Measurements from ENCODE around the gene TMEM179.

TMEM179 gene

DNA sequence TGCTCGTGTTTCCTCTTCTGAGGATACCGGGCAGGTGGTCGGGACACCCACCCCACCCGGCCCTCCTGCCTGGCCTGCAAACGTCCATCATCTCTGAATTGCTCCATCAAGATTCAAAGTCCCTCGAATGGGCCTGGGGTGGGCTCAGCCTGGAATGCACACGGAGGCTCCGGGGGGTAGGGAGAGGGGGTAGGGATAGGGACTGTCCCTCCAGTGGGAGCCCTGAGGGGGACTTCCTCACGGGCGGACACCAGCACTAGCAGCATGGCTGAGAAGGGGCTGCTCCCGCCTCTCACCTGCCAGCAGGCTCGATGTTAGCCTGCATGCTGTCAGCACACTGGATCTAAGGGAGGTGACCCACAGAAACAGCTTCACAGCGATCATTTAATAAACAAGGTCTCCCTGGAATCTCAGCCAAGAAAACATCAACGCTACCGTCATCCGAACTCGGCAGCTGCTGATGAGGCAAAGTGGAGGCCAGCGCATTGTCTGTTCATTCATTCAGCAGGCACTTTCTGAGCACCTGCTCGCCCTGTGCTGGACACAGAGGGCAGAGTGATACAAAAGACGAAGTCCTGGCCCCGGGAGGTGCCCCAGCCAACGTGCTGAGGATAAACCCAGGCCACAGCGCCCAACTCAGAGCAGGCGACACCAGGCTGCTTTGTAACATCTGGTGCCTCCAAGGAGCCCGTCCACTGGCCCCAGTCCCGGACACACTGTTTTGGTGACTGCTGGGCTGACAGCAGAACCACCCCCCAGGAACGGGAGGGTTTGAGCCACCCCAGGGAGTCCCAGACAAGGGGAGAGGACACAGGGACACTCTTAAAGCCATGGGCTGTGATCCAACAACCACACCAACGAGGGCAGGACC, 6.3 kb downstream of the TMEM179 start:
- DNase-seq: no peak

DNA sequence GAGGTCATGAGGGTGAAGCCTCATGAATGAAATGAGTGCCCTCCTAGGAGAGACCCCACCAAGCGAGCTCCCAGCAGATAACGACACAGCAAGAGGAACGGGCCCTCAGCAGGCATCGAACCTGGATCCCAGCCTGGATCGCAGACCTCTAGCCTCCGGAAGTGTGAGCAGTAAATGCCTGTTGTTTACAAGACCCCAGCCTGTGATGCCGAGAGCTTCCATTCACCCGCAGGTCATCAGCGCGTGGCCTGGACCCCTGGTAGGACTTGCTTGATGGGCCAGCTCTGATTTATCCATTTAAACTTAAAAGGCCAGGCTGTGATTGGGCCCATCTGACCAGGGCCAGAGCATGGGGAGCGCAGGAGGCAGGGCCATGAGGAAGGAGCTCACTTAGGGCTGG, 7.0 kb downstream of the TMEM179 start:
- no peak for DNase-seq

DNA sequence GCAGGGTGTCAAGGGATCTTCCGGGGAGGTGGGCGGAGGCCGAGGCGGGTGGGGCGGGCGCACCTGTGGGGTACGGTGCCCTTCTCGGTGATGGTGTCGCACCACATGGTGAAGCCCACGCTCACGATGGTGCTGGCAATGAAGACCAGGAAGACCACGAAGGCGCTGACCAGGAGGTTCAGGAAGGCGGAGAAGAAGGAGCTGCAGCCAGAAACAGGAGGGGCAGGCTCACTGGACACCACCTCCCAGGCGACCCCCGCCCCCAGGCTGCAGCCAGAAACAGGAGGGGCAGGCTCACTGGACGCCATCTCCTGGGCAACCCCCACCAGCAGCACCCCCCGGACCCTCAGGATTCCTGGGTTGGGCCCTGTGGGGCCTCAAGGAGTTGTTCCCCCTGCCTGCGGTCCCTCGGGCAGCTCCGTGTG, 7.6 kb downstream of the TMEM179 start:
- no peak for DNase-seq

DNA sequence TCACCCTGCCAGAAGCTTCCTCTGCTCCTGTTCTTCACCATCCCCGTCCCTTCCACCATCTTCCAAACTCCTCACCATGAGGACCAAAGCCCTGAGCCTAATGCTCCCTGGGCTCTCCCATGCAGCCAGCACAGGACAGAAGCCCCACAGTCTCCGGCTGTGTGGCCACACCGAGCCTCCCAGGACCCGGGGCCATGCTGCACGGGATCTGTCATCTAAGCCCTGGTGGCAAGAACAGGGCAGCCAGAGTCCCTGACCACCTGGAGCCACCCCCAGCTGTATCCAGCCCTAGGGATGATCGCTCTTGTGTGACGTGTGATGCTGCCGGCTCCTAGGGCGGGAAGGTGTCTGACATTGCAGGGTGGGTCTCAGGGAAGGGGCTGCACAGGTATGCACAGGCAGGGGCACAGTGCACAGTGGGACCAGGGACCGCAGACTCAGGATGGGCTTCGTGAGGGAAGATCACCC, 8.1 kb downstream of the TMEM179 start:
- no peak for DNase-seq

DNA sequence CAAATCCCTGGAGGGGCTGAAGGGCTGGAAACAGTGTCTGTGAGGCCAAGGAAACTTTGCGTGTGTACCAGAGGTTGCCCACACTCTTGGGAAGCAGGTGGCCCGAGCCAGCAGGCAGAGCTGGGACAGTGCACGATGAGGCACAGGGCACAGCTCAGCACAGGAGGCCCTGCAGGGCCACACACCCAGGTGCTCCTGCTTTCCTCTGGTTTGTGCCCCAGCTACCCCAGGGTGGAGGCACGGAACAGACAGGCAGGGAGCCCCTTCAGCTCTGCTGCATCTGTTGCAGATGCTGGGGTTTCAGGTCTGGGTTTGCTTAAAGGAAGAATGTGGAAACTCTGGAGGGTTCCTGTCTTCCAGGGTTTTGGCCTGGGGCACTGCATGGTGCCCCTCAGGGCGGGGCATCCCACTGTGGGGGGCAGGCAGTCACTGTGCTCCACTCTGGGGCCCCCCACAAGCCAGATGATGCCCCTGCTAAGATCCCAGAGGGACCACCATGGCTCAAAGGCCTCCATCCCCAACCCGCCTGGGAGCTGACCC, 8.6 kb downstream of the TMEM179 start:
- no peak for DNase-seq

DNA sequence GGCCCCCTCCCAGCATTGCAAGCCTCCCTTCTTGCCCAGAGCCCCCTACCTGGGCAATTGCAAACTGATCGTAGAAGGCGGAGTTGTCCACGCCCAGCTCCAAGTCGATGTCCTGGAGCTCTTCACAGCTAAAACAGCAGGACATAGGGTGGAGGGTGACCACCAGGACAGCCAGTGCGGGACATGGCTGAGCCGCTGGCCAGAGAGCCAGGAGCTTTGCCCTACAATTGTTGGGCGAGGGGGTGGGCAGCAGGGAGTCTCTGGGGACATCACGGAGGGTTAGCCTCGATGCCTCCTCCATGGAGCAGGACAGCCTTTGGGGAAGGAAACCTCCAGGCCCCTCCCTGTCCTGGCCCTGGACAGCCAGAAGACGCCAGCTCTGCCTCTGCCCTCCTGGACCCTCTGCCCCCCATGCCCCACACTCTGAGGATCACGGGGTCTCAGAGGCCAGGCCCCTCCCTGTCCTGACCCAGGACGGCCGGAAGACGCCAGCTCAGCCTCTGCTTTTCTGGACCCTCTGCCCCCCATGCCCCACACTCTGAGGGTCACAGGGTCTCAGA, 9.4 kb downstream of the TMEM179 start:
- no peak for DNase-seq

DNA sequence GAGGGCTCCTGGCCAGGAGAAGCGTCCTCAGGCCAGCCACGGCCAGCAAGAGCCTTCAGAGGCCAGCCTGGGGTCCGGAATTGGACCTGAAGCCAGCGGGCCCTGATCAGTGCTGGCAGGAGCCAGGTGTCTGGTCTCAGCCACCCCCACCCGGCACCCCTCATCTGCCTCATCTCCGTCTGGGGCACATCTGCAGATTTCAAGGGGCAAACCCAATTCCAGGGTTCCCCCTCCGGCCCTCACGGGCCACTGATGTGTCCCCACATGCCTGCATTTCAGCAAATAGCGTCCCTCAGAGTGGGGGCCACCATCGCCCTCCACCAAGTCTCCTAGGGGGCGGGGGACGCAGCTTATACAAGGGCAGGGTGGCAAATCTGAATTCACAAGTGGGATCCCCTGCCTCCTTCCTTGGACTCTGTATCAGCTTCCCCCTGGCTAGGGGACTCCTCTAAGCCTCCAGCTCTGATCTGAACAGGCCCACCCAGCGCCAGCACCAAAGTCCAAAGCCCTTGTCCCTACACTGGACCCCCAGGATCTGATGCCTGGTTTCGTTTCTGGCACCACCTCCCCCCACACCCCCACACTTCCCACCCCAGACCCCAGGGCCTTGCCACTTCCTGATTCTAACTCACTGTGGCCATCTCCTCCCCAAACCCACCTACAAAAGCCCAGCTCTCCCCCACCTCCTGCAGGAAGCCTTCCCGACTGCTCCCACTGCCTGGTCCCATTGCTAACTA, 10.1 kb downstream of the TMEM179 start:
- DNase-seq: no peak

DNA sequence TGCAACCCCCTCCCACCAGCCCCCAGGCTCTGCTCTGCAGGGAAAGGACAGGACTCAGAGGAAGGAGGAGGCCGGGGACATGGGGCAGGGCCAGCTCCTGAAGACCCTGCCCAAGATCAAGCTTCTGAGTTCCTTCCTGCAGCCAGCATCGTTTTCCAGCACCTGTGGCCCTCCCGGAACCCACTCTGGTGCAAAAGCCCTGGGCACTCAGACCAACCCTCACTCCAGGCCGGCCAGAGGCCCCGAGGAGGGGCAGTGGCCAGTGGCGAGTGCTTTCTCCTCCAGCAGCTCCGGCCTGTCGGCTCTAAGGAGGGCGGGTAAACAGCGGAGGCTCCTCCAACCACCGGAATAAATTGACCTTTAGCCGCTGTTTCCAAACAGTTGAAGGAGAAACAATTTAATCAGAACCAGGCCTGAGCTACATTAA, 10.8 kb downstream of the TMEM179 start:
- DNase-seq: no peak

DNA sequence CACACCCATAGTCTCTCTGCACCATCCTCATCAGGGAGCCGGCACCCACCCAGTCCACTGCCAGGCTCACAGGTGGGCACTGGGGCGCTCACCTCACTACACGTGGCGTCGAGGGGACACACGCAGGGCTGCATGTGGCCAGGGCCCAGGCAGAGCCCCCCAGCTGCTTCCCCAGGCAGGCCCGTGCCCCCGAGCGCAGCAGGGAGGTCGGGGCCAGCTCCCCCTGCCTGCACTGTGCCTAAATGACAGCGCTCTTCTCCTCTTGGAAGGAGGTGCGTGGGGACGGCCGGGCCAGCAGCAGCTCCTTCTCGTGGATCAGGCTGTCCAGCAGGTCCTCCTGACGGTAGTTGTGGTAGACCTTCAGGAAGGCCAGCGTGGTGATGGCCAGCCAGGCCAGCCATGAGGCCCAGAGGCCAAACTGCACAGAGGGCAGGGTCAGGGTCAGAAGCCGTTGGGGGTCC, 11.3 kb downstream of the TMEM179 start:
- DNase-seq: no peak

DNA sequence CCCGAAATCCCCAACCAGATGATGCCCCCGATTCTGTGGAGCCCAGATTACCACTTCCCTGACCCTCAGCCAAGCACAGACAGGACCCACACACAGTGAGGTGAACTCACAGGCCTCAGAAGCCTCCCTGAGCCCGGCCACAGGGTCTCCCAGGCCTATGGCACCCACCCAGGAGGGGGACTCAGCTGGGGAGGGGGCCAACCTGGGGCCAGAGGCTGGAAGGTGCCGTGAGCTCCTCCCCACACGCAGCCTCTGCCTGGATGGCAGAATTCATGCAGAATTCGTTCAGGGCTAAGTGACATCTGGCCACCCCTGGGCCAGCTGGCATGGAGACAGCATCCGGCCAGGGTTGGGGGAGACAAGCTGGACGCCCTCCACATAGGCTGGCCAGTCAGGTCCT, 11.8 kb downstream of the TMEM179 start:
- DNase-seq: no peak

DNA sequence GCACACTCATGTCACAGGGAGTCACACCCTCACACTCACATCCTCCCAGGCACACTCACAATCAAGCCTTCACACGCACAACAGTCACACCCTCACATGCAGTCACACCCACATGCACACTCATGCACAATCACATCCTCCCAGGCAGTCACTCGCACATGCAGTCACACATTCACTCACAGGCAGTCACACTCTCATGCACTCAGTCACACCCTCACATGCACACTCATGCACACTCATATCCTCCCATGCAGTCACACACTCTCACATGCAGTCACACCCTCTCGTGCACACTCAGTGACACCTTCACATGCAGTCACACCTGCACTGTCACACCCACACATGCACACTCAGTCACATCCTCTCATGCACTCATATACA, 12.3 kb downstream of the TMEM179 start:
- DNase-seq: no peak

DNA sequence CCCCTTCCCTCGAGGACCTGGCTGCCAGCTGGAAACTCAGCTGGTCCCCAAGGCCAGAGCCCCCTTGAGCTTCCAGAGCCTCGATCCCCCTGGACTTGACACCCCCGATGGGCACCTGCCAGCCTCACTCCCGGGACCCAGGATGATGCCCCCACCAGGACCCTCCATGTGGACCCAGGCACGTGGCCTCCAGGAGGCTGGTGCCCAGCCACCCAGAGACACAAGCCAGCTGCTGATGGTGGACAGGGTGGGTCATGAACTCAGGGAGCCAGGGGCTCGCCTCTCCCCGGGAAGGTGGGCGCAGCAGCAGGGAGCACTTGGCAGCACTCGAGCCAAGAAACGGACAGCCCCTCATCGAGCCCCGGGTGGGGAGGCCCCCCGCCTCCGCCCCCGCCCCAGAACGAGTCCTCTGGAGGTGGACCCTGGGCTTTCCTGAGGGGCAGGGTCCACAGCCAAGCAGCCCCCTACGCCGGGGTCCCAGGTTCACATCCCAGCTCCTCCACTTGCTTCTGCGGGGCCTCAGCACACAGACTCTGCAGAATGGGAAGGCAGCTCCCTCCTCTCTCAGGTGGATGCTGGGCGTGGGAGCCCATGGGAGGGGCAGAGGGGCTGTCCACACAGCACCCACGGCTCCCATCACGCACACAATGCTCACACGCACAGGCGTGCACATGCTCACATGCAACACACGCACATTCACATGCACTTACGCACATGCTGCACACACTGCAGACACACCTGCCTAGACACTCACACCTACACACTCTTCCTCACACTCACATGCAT, 12.9 kb downstream of the TMEM179 start:
- no peak for DNase-seq

DNA sequence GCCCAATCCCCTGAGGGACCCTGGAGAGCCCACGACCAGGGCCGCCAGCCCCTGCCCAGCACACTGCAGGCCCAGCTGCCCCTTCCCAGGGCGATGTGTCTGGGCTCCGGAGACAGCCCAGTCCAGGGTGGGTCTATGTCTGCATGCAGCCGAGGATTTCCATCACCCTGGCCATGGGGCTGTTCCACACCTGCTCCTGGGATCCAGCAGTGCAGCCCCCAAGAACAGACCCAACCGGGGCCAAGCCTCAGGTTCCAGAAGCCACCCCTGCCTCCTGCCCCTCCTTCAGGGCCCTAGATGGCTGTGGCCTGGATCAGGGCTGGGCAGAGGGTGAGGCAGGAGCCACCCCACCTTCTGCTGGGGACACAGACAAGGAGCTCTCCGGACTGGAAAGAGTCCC, 13.5 kb downstream of the TMEM179 start:
- DNase-seq: no peak

DNA sequence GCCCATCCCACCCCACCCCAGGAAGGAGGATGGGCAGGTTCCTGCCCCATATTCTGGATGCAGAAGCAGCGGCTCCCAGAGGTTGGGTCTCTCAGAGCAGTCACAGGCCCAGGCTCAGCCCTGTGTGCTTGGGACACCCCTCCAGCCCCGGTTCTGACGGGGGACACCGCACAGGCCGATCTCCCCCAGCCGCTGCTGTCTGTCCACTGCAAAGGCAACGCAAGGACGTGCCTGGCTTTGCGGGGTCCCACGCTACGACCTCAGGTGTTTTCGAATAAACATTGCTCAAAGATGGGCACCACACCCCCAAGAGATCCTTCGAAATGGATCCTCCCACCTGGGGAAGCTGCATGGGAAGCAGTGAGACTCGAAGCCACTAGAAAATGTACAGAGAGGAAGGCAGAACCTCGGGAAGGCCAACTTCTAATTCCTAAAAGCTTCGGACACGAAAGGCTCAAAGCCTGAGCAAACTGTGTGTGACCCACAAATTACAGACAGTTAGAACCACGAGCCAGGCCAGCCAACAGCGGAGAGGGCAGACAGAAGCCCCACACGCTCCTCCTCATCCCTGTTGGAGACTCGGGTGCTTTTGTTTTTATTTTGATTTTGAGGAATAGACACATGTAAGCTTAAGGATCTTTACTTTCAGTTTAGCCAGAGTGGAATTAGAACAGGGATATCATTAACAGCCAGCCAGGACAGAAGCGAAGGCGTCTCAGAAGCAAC, 14.2 kb downstream of the TMEM179 start:
- DNase-seq: no peak

DNA sequence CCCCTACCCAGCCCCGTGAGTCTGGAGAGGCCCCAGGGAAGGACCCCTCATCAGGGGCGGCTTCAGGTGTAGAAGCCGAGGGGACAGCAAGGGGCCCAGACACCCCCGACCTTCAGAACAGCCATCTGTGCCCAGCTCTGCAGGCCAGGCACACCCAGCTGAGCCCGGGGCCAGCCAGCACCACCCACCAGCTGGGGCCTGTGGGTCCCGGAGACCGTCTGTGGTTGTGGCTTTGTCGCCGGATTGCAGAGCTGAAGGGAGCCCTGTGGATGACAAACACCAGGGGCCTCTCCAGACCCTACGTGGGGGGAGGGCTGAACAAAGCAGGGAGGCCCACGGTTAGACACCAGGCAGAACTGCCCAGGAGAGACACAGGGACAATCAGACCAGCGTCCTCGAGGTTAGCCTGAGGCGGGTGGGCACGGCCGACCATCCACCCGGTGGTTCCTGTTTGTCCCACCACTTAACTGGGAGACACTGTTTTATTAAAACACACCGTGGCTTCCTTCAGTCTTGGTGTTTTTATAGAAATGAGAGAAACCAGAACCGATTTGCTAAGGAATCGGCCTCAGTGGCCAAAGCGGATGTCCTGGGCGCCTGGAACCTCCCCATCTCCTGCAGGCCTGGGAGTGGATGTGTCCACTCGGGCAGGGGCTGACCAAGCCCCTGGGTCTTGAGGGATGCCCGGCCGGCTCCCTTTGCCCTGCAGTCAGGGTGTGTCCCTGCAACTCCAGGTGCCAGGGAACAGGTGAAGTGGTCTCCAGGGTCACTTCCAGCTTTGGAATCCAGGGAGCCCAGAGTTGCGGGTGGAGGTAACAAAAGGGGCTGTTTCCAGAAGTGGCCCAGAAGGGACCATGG, 15.0 kb downstream of the TMEM179 start:
- DNase-seq: no peak

DNA sequence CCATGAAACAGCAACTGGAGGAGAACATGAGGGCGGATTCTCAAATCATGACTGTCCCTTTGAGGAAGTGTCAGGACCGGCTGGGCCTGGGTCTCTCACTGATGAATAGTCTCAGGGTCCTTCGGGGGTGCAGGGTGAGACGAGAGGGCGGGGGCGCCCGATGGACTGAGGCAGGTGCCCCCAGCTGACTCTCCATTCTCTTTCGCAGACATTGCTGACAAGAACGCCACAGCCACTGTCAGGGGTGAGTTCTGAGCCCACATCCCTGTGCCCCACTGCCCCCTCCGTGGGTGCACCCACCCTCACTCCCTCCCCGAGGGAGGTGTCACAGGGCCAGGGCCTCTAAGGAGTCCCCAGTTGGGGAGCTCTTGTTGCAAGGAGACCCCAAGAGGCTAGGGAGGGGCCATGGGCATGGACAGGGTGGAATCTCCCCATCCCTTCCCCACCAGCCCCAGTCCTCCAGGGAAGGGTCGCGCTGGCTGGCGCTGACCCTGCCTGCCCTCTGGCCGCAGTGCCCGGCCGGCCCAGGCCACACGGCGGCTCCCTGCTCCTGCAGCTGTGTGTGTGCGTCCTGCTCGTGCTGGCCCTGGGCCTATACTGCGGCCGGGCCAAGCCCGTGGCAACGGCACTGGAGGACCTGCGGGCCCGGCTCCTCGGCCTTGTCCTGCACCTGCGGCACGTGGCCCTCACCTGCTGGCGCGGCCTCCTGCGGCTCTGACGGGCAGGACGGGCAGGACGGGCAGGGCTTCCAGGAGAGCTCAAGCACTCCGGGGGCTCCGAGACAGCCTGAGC, 16.3 kb downstream of the TMEM179 start:
- no peak for DNase-seq

DNA sequence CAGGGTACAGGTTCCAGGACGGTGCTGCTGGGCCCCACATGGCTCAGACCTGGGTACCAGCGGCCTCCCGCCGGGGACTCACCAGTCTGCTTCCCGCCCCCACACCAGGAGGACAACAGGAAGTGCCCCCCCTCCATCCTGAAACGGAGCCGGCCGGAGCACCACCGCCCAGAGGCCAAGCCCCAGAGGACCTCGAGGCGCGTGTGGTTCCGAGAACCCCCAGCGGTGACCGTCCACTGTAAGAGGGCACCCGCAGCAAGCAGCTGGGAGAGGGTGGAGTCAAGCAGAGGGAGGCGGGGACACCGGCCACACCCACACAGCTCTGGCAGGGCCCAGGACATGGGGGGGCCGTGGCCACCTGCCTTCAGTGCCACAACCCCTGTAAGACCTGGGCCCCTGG, 16.9 kb downstream of the TMEM179 start:
- DNase-seq: no peak

DNA sequence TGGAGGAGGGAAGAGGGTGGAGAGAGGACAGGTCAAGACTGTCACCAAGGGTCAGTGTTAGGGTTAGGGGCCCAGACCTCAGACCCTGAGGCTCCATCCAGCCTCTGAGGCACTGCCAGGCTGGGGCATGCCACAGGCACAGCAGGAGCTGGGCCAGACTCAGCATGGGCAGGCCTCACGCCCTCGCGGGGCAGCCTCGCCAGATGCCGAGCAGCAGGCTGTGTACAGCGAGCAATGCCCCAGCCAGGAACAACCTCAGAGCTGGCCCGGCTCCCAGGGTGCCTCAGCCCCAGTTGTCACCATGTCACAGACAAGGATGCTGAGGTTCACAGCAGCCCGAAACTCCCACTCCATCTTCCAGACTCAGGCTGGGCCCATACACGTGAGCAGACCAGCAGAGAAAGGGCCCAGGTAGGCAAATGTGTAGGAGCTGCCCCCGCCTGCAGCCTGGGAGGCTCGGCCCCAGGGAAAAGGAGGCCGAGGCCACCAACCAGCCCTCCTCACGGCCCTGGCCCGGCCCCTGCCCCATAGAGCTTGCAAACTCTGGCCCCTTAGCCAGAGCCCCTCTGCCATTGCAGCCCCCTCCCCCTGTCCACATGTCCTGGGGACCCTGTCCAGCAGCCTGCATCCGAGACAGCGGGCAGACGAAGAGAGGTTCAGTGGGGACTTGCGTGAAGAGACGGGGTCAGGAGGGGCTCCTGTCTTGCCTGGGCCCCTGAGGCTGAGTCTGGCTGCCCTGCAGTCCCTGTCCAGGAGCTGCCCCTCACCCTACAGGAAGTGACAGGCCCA, 17.5 kb downstream of the TMEM179 start:
- DNase-seq: no peak
